Keratinocyte (primary cell): ENCODE measurements around the gene PODN. TPM values are rescaled to one million over a fixed set of nuclear protein-coding genes. Genes with fewer than 3 reads are reported as not detected.
A peak's percentile ranks its signal among the peaks of the same experiment; 100 is the strongest.

Experiments used
- DNase-seq: peaks from one replicate; pipeline ENCODE4 v3.0.0-alpha.2; 2011; ENCODE audit warnings: low read depth, missing footprints, low spot score
- FAIRE-seq: peaks from 2 replicates; lab custom pipeline; 2011; peaks lifted over from hg19 to GRCh38; lab: Jason Lieb, UNC
- H2AFZ ChIP-seq: 2 replicates; pipeline ENCODE4 v1.6.0; 2012; ENCODE audit warnings: low read length, control low read depth, inconsistent platforms; ENCODE audit not compliant: control insufficient read depth
- H3K27ac ChIP-seq: 2 replicates; pipeline ENCODE4 v1.5.1; 2011; ENCODE audit warnings: low read length; ENCODE audit not compliant: control insufficient read depth, insufficient read depth
- H3K27me3 ChIP-seq: 3 replicates; pipeline ENCODE4 v1.6.0; 2011; ENCODE audit warnings: low read length; ENCODE audit not compliant: control insufficient read depth, insufficient read depth; ENCODE audit errors: extremely low read depth
- H3K36me3 ChIP-seq, 2 experiments: 2 replicates in 1 of 2; 3 replicates in 1 of 2; pipeline ENCODE4 v1.5.1; 2011; ENCODE audit warnings: low read length in 2 of 2, mild to moderate bottlenecking in 1 of 2; ENCODE audit not compliant: control insufficient read depth in 2 of 2, insufficient read depth in 2 of 2; ENCODE audit errors: extremely low read depth in 1 of 2
- H3K4me1 ChIP-seq: 3 replicates; pipeline ENCODE4 v1.5.1; 2011; ENCODE audit warnings: low read length; ENCODE audit not compliant: control insufficient read depth, insufficient read depth; ENCODE audit errors: extremely low read depth
- H3K4me2 ChIP-seq: 3 replicates; pipeline ENCODE4 v1.6.0; 2011; ENCODE audit warnings: low read depth, low read length; ENCODE audit not compliant: control insufficient read depth, insufficient read depth; ENCODE audit errors: extremely low read depth
- H3K4me3 ChIP-seq, 3 experiments: fragments of 200-600 bp in 1 of 3; sonication (generic) in 1 of 3; 2 replicates in 2 of 3; 3 replicates in 1 of 3; pipeline ENCODE4 v1.5.1; 2011 to 2016; ENCODE audit warnings: low read length in 3 of 3, mild to moderate bottlenecking in 3 of 3, control low read depth in 2 of 3, inconsistent platforms in 1 of 3, low read depth in 1 of 3, mixed read lengths in 1 of 3, mixed run types in 1 of 3, moderate library complexity in 1 of 3; ENCODE audit not compliant: control insufficient read depth in 2 of 3, insufficient read depth in 2 of 3; ENCODE audit errors: extremely low read depth in 1 of 3
- H3K79me2 ChIP-seq: 2 replicates; pipeline ENCODE4 v1.6.0; 2012; ENCODE audit warnings: low read length; ENCODE audit not compliant: control insufficient read depth, insufficient read depth
- H3K9ac ChIP-seq: 3 replicates; pipeline ENCODE4 v1.6.0; 2011; ENCODE audit warnings: low read length; ENCODE audit not compliant: control insufficient read depth, insufficient read depth; ENCODE audit errors: extremely low read depth
- H3K9me1 ChIP-seq: 3 replicates; pipeline ENCODE4 v1.6.0; 2011; ENCODE audit warnings: low read length; ENCODE audit not compliant: control insufficient read depth, insufficient read depth; ENCODE audit errors: extremely low read depth
- H3K9me3 ChIP-seq: 2 replicates; pipeline ENCODE4 v1.5.1; 2012; ENCODE audit warnings: low read depth, low read length; ENCODE audit not compliant: control insufficient read depth
- H4K20me1 ChIP-seq: 3 replicates; pipeline ENCODE4 v1.6.0; 2011; ENCODE audit warnings: low read length; ENCODE audit not compliant: control insufficient read depth, insufficient read depth; ENCODE audit errors: extremely low read depth
- EZH2 ChIP-seq: IDR thresholded peaks from one replicate; pipeline ENCODE4 v1.6.1; 2012; ENCODE audit warnings: inconsistent platforms, mild to moderate bottlenecking, low read length, moderate library complexity
- dilution Hi-C: fragments of 300-500 bp; cut with MboI; formaldehyde crosslinking; loops from one replicate; pipeline ENCODE4 v1.7.0; 2020; ENCODE audit warnings: low sequenced_read_pairs; ENCODE audit not compliant: extremely low pct_ligation_motif_present
- polyA plus RNA-seq, 5 experiments: library from polyadenylated mRNA; depleted of rRNA in 3 of 5; stranded (reverse) in 3 of 5; stranded (forward) in 1 of 5; unstranded in 1 of 5; fragments of >200 nt; gene quantifications; 1 replicate in 1 of 5; 2 replicates in 3 of 5; 3 replicates in 1 of 5; pipeline versions ENCODE4 v1.2.1 to v1.2.3, GENCODE V29; 2011 to 2012; ENCODE audit warnings: missing spikeins in 2 of 5, low read depth in 1 of 5, low replicate concordance in 1 of 5
- TF ChIP-seq, protein P1 (sequence below), 3 experiments: IDR thresholded peaks in 1 of 3; conservative IDR thresholded peaks in 1 of 3; optimal IDR thresholded peaks in 1 of 3; 2 replicates in 2 of 3; 3 replicates in 1 of 3; pipeline versions ENCODE3 to v1.5.1; 2011; ENCODE audit warnings: low read length in 3 of 3, mild to moderate bottlenecking in 3 of 3, moderate library complexity in 2 of 3, control low read depth in 1 of 3, inconsistent platforms in 1 of 3; ENCODE audit not compliant: insufficient read depth in 2 of 3; ENCODE audit errors: extremely low read depth in 1 of 3

Gene PODN
- polyA plus RNA-seq, 1 donor (not counting 4 experiments of a cell fraction or from before 2014, with no cell fraction given): not detected

DNA sequence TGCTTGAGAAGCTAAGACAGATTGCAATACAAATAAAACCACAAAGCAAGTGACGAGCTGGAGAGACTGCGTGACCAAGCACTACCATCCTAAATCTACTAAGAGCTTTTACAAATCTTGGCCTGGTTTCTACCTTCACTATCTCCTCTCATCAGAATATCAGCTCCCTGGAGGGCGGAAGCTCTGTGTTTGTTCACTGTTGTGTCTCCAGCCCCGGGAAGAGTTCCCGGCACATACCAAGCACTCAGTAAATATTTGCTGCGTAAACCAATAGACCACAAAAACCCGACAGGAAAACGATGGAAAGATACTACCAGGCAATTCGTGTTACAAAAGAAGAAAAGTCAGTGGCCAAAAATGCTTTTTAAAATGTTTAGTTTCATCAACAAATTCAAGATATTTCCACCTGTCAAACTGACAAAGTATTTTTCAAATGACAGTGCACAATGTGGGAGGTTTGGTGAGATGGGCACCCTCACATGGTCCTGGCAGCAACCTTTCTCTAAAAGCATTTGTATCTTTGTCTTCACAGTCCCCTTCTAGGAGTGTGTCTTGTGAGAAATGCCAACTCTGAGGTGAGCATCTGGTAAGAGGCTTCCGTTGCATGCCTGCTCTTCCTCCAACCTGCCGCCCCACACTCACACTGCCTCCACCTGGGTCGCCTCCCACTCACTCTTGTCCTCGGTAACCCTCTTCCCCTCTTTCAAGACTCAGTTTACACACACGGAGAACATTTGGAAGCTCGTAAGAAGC lies 45.7 kb downstream of the PODN start:
- H3K9me3 ChIP-seq: peaks cover 2% of the 10 kb centered on the region
- H3K27ac ChIP-seq: no peak overlapping the region
- H3K9me1 ChIP-seq: no peaks in the 10 kb centered on the region
- no peaks in the 10 kb centered on the region for H3K79me2 ChIP-seq
- FAIRE-seq (no peak), DNase-seq (no peak)
- dilution Hi-C loops: no loop called here
- H3K4me1 ChIP-seq: peaks cover 7% of the 10 kb centered on the region
- H3K9ac ChIP-seq: no peak overlapping the region
- H2AFZ ChIP-seq: no peak overlapping the region
- H3K4me3 ChIP-seq: no peak overlapping the region
- TF ChIP-seq, protein P1, sequence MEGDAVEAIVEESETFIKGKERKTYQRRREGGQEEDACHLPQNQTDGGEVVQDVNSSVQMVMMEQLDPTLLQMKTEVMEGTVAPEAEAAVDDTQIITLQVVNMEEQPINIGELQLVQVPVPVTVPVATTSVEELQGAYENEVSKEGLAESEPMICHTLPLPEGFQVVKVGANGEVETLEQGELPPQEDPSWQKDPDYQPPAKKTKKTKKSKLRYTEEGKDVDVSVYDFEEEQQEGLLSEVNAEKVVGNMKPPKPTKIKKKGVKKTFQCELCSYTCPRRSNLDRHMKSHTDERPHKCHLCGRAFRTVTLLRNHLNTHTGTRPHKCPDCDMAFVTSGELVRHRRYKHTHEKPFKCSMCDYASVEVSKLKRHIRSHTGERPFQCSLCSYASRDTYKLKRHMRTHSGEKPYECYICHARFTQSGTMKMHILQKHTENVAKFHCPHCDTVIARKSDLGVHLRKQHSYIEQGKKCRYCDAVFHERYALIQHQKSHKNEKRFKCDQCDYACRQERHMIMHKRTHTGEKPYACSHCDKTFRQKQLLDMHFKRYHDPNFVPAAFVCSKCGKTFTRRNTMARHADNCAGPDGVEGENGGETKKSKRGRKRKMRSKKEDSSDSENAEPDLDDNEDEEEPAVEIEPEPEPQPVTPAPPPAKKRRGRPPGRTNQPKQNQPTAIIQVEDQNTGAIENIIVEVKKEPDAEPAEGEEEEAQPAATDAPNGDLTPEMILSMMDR (optimal IDR thresholded peaks at IDR 0.05 in 1 of 3, IDR thresholded peaks at IDR 0.05 in 1 of 3, conservative IDR thresholded peaks at IDR 0.05 in 1 of 3; ENCODE audit: extremely low read depth in 1 of 3, insufficient read depth in 2 of 3, low read length in 3 of 3): no peak
- no peak for TF ChIP-seq EZH2
- H3K36me3 ChIP-seq: no peaks in the 10 kb centered on the region
- no peak overlapping the region for H3K4me2 ChIP-seq
- H4K20me1 ChIP-seq: no peaks in the 10 kb centered on the region
- peaks cover 14% of the 10 kb centered on the region for H3K27me3 ChIP-seq

DNA sequence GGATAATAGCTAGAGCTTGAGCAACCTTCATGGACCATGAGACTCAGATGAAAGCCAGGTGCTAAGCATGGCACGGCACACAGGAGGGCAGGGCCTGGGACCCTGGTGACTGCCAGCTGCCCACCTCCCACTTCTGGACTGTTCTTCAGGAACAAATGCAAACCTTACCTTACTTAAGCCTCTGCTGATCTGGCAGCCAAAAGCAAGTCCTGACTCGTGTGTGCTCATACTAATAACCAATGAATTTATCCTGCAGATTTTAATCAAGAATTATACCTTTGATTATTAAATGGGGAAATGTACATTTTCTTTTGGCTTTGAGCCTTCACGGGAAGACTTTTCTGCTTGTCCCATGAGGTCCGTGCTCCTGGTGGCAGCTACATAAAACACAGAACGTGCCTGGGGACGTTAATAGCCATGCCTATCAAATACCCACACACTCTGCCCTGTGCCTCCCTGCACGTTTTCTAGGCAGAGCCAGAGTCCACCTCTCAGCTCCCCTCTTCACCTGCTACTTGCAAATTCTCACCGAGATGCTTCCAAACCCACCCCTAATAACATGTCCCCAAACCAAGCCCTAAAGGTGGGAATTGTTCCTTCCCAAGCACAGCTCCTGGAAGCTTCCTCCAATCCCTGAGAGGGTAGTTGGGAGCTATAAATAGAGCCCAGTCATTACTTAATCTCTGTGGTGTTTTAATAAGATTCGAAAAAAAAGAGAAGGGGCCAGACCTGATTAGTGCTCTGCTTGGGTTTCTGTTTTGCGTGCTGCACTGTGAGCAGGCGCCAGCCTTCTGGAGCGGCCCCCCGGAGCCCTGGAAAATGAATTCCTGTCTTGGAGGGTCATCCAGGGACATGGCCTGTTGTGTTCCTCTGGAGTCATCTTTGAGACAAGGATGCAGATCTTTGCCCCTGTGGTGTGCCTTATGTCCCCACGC lies 46.9 kb downstream of the PODN start:
- DNase-seq (no peak), FAIRE-seq (no peak)
- no peak overlapping the region for H2AFZ ChIP-seq
- no peak overlapping the region for H3K27ac ChIP-seq
- dilution Hi-C loops: no loop called here
- no peaks in the 10 kb centered on the region for H3K36me3 ChIP-seq
- peak overlapping the region; percentile 12 for H3K4me2 ChIP-seq
- H3K27me3 ChIP-seq: peaks cover 14% of the 10 kb centered on the region
- H3K4me1 ChIP-seq: peaks cover 7% of the 10 kb centered on the region
- no peak for TF ChIP-seq EZH2
- TF ChIP-seq, protein P1 (optimal IDR thresholded peaks at IDR 0.05 in 1 of 3, IDR thresholded peaks at IDR 0.05 in 1 of 3, conservative IDR thresholded peaks at IDR 0.05 in 1 of 3; ENCODE audit: extremely low read depth in 1 of 3, insufficient read depth in 2 of 3, low read length in 3 of 3): no peak
- no peak overlapping the region for H3K4me3 ChIP-seq
- H3K9me3 ChIP-seq: peaks cover 2% of the 10 kb centered on the region
- H3K9ac ChIP-seq: no peak overlapping the region
- no peaks in the 10 kb centered on the region for H4K20me1 ChIP-seq
- H3K79me2 ChIP-seq: no peaks in the 10 kb centered on the region
- no peaks in the 10 kb centered on the region for H3K9me1 ChIP-seq
